ENCODE data around the gene ITGB8. TPM values are rescaled to one million over a fixed set of nuclear protein-coding genes. Genes with fewer than 3 reads are reported as not detected.
"Not testable (repeated sequence)": the region's sequence is repeated elsewhere in the genome, so short reads cannot be mapped to it uniquely, and the experiment has no call there.

The ITGB8 gene
- total and polyA plus RNA-seq, 4 donors = 0.16 to 2.8 (median 0.51) TPM

GRCh38 chr7:20388084-20388483 lies 57.4 kb downstream of the ITGB8 start (continued):
- TF ChIP-seq, protein P1, sequence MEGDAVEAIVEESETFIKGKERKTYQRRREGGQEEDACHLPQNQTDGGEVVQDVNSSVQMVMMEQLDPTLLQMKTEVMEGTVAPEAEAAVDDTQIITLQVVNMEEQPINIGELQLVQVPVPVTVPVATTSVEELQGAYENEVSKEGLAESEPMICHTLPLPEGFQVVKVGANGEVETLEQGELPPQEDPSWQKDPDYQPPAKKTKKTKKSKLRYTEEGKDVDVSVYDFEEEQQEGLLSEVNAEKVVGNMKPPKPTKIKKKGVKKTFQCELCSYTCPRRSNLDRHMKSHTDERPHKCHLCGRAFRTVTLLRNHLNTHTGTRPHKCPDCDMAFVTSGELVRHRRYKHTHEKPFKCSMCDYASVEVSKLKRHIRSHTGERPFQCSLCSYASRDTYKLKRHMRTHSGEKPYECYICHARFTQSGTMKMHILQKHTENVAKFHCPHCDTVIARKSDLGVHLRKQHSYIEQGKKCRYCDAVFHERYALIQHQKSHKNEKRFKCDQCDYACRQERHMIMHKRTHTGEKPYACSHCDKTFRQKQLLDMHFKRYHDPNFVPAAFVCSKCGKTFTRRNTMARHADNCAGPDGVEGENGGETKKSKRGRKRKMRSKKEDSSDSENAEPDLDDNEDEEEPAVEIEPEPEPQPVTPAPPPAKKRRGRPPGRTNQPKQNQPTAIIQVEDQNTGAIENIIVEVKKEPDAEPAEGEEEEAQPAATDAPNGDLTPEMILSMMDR (IDR thresholded peaks at IDR 0.05; ENCODE audit: low read depth, low read length, missing input control) = no peak

GRCh38 chr7:20389192-20389591 lies 58.5 kb downstream of the ITGB8 start:
- H3K9me3 ChIP-seq (ENCODE audit: control insufficient read depth in 4 of 4, low read length in 3 of 4); H3K9ac ChIP-seq (ENCODE audit: low read depth in 1 of 2, low read length in 2 of 2); DNase-seq (ENCODE audit: low spot score); H3K36me3 ChIP-seq (ENCODE audit: control insufficient read depth in 4 of 4, insufficient read depth in 3 of 4, low read depth in 1 of 4, low read length in 3 of 4); H3K4me1 ChIP-seq (ENCODE audit: control insufficient read depth in 4 of 4, insufficient read depth in 4 of 4, low read length in 3 of 4); H3K4me3 ChIP-seq (ENCODE audit: low read depth in 1 of 3, low read length in 3 of 3); H3K27ac ChIP-seq (ENCODE audit: low read depth in 1 of 2, low read length in 2 of 2); H3K27me3 ChIP-seq (ENCODE audit: control insufficient read depth in 4 of 4, insufficient read depth in 4 of 4, low read length in 3 of 4): not testable (repeated sequence)
- 62% methylated on average over 2 of the region's 2 CpGs for WGBS

GRCh38 chr7:20393021-20393610 lies 62.4 kb downstream of the ITGB8 start:
- DNase-seq (ENCODE audit: low spot score) = no peak
- no peak overlapping the region for H3K9ac ChIP-seq (ENCODE audit: low read depth in 1 of 2, low read length in 2 of 2)
- H3K4me1 ChIP-seq (ENCODE audit: control insufficient read depth in 4 of 4, insufficient read depth in 4 of 4, low read length in 3 of 4) = no peaks in the 10 kb centered on the region
- WGBS = 49% methylated on average over 2 of the region's 2 CpGs
- no peaks in the 10 kb centered on the region for H3K36me3 ChIP-seq (ENCODE audit: control insufficient read depth in 4 of 4, insufficient read depth in 3 of 4, low read depth in 1 of 4, low read length in 3 of 4)
- H3K4me3 ChIP-seq (ENCODE audit: low read depth in 1 of 3, low read length in 3 of 3) = no peak overlapping the region
- no peak overlapping the region for H3K27ac ChIP-seq (ENCODE audit: low read depth in 1 of 2, low read length in 2 of 2)
- TF ChIP-seq NR2F2 (IDR thresholded peaks at IDR 0.05) = no peak
- no peak for TF ChIP-seq ZBTB33 (IDR thresholded peaks at IDR 0.05)
- TF ChIP-seq HNF4A (conservative IDR thresholded peaks at IDR 0.05) = no peak
- no peak for TF ChIP-seq FOXA2 (IDR thresholded peaks at IDR 0.05)
- no peak for TF ChIP-seq TAF1 (conservative IDR thresholded peaks at IDR 0.05)
- TF ChIP-seq HNF4G (IDR thresholded peaks at IDR 0.05) = no peak
- TF ChIP-seq FOXA1 (IDR thresholded peaks at IDR 0.05) = no peak
- TF ChIP-seq SP1 (IDR thresholded peaks at IDR 0.05) = no peak
- TF ChIP-seq RAD21 (IDR thresholded peaks at IDR 0.05) = no peak
- no peak for TF ChIP-seq EGR1 (IDR thresholded peaks at IDR 0.05; ENCODE audit: low read depth in 2 of 2)
- no peak for TF ChIP-seq GABPA (IDR thresholded peaks at IDR 0.05 in 1 of 2, conservative IDR thresholded peaks at IDR 0.05 in 1 of 2)
- no peak for TF ChIP-seq REST (IDR thresholded peaks at IDR 0.05)
- TF ChIP-seq JUND (IDR thresholded peaks at IDR 0.05) = no peak
- TF ChIP-seq YY1 (IDR thresholded peaks at IDR 0.05) = no peak
- TF ChIP-seq RXRA (IDR thresholded peaks at IDR 0.05) = no peak
- no peak for TF ChIP-seq ATF3 (IDR thresholded peaks at IDR 0.05)
- TF ChIP-seq, protein P2, sequence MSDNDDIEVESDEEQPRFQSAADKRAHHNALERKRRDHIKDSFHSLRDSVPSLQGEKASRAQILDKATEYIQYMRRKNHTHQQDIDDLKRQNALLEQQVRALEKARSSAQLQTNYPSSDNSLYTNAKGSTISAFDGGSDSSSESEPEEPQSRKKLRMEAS (IDR thresholded peaks at IDR 0.05) = no peak
- H3K27me3 ChIP-seq (ENCODE audit: control insufficient read depth in 4 of 4, insufficient read depth in 4 of 4, low read length in 3 of 4) = no peaks in the 10 kb centered on the region
- no peaks in the 10 kb centered on the region for H3K9me3 ChIP-seq (ENCODE audit: control insufficient read depth in 4 of 4, low read length in 3 of 4)
